Adrenal gland (tissue), 5 donors: Measurements from ENCODE around the gene EMX1.

Experiments
- POLR2A ChIP-seq, 2 donors: fragments of 450-650 bp; IDR thresholded peaks; one replicate each; pipeline ENCODE4 v1.6.1; 2017; ENCODE audit warnings: antibody characterized with exemption in 2 of 2, mild to moderate bottlenecking in 2 of 2, moderate library complexity in 1 of 2
- TF ChIP-seq, protein P1 (sequence below), 6 experiments: fragments of 450-650 bp in 4 of 6; fragments of 200-600 bp in 2 of 6; sonication (generic) in 1 of 6; IDR thresholded peaks; 1 replicate in 5 of 6; 2 replicates in 1 of 6; pipeline versions ENCODE4 v1.5.1 to v1.8.0; 2016 to 2021; ENCODE audit warnings: antibody characterized with exemption in 6 of 6, mild to moderate bottlenecking in 2 of 6, moderate library complexity in 1 of 6
- donor health status: DM: no; HTN: no; CAD: no.

DNA sequence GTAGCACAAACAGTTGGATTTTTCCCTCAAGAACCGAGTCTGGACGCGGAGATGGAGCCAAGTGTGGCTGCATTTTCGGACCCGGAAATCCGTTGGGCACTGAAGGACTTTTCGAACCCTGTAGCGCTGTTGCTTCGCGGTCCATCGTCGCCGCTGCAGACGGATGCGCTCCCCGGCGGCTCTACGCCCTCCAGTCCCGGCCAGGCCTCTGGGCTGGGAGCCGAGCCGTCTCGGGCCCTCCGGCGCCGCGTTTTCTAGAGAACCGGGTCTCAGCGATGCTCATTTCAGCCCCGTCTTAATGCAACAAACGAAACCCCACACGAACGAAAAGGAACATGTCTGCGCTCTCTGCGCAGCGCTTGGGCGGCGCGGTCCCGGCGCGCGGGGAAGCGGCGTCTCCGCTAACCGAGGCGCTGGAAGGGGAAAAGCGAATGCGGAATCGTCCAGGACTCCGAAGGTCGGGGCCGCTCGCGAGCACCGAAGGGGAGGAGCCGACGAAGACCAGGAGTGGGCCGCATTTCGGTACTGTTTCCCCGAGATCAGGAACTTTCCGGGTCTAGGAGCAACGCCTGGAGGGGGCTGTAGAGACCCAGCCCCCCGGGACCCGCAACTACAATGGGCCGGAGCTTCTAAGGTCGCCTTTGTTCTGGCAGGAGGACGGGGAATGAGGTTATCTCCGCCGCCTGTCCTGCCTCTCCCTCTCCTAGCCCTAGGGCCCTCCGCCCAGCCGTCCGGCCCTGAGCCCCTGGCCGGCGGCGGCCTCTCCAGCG is 3.2 kb downstream of the EMX1 start:
- TF ChIP-seq, protein P1, sequence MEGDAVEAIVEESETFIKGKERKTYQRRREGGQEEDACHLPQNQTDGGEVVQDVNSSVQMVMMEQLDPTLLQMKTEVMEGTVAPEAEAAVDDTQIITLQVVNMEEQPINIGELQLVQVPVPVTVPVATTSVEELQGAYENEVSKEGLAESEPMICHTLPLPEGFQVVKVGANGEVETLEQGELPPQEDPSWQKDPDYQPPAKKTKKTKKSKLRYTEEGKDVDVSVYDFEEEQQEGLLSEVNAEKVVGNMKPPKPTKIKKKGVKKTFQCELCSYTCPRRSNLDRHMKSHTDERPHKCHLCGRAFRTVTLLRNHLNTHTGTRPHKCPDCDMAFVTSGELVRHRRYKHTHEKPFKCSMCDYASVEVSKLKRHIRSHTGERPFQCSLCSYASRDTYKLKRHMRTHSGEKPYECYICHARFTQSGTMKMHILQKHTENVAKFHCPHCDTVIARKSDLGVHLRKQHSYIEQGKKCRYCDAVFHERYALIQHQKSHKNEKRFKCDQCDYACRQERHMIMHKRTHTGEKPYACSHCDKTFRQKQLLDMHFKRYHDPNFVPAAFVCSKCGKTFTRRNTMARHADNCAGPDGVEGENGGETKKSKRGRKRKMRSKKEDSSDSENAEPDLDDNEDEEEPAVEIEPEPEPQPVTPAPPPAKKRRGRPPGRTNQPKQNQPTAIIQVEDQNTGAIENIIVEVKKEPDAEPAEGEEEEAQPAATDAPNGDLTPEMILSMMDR (IDR thresholded peaks at IDR 0.05), result no peak
- TF ChIP-seq POLR2A (IDR thresholded peaks at IDR 0.05), result no peak
